ENCODE results near the gene SSH3. TPM values are rescaled to one million over a fixed set of nuclear protein-coding genes. Genes with fewer than 3 reads are reported as not detected.

Gene SSH3
- total and polyA plus RNA-seq, 2 of the 8 experiments (the other 6 are each of a cell fraction or from before 2014, with no cell fraction given): 16.9 to 19.8 TPM

DNA sequence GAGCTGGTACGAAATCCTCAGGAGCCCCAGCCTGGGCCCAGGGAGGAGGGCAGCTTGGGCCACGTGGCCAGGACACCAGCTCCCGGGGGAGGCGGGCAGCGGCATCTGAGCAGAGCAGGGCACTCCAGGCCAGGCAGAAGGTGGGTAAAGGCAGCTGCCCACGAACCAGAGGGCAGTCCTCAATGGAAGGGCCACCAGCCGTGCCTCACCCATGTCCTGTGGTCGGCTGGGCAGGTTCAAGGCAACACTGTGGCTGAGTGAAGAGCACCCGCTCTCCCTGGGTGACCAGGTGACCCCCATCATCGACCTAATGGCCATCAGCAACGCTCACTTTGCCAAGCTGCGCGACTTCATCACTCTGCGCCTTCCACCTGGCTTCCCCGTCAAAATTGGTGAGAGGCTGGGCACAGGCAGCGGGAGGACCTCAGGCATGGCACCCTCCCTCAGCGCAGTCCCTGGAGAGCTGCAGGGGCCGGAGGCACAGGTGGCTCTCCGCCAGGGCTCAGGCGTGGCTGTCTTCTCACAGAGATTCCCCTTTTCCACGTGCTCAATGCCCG is 2.5 kb upstream of the SSH3 start:
- TF ChIP-seq SP2 (IDR thresholded peaks at IDR 0.05; ENCODE audit: low read length): no peak
- no peak for TF ChIP-seq CTBP2 (IDR thresholded peaks at IDR 0.05; ENCODE audit: borderline replicate concordance, insufficient read depth, insufficient read length, low read length)
- no peak for TF ChIP-seq TAF1 (IDR thresholded peaks at IDR 0.05; ENCODE audit: low read depth, low read length)
- FAIRE-seq: no peak

More for the DNA sequence above, 2.5 kb upstream of the SSH3 start:
- H3K14ac ChIP-seq (ENCODE audit: insufficient read length): no peak overlapping the region
- peaks cover 0 to 15% (median 7%) of the 10 kb centered on the region in 4 experiments; a peak in 3 of 8 replicates for H3K36me3 ChIP-seq (ENCODE audit: control insufficient read depth in 2 of 4, insufficient read depth in 4 of 4, low read length in 3 of 4)
- ChIA-PET POLR2A (ENCODE audit: partially characterized antibody) (interaction anchor here (0.7 to 9.7 kb wide), 5 partner anchors 11 to 60 kb away, joined by 3 to 106 read pairs (median 10); partner anchors contain the start of gene ANKRD13D), CTCF (ENCODE audit: partially characterized antibody) (interaction anchor here (0.9 to 4.8 kb wide), 8 partner anchors 10 to 248 kb away, joined by 3 to 33 read pairs (median 4); no protein-coding TSS in a partner anchor)
- no peak overlapping the region; a peak in 1 of 4 replicates for H3K4me2 ChIP-seq (ENCODE audit: insufficient read depth in 1 of 2, low read depth in 2 of 2, low read length in 2 of 2)
- no peak overlapping the region for H3K56ac ChIP-seq (replicated peaks; ENCODE audit: insufficient read length, low read depth, low read length)
- H4K20me1 ChIP-seq (replicated peaks in 1 of 2; ENCODE audit: control insufficient read depth in 1 of 2, insufficient read depth in 2 of 2, low read length in 2 of 2): peaks cover 0 to 11% of the 10 kb centered on the region in 2 experiments
- H2BK120ac ChIP-seq (replicated peaks; ENCODE audit: low read depth, low read length): no peak overlapping the region
- H3K27me3 ChIP-seq (replicated peaks in 1 of 4; ENCODE audit: control insufficient read depth in 3 of 4, extremely low read depth in 1 of 4, insufficient read depth in 3 of 4, low read length in 3 of 4): peaks cover 0 to 11% (median 7%) of the 10 kb centered on the region in 4 experiments; a peak in 5 of 7 replicates
- H2BK20ac ChIP-seq (ENCODE audit: low read length): no peak overlapping the region
- no peak overlapping the region for H2BK5ac ChIP-seq (ENCODE audit: low read depth, low read length)
- H3K23ac ChIP-seq (ENCODE audit: insufficient read length): no peak overlapping the region
- H3K18ac ChIP-seq (ENCODE audit: extremely low read depth, low read length): no peak overlapping the region
- H2BK15ac ChIP-seq (ENCODE audit: low read length): no peak overlapping the region
- H3K4me1 ChIP-seq (replicated peaks in 1 of 4; ENCODE audit: control insufficient read depth in 3 of 4, insufficient read depth in 4 of 4, low read length in 3 of 4): peaks cover 0 to 20% (median 16%) of the 10 kb centered on the region in 4 experiments; a peak in 5 of 7 replicates
- no peak overlapping the region for H4K91ac ChIP-seq (replicated peaks; ENCODE audit: insufficient read length, low read length)
- H2AK5ac ChIP-seq (ENCODE audit: low read depth, low read length): no peak overlapping the region
- no peak overlapping the region for H2BK12ac ChIP-seq (ENCODE audit: low read depth, low read length)
- H2AFZ ChIP-seq (ENCODE audit: low read length): no peak overlapping the region
- no peaks in the 10 kb centered on the region for H3K79me2 ChIP-seq (ENCODE audit: control insufficient read depth in 1 of 2, insufficient read depth in 2 of 2, low read length in 2 of 2)
- H3K23me2 ChIP-seq (ENCODE audit: low read depth, low read length): peaks cover 19% of the 10 kb centered on the region; the same call in 1 of the 2 replicates
- no peaks in the 10 kb centered on the region; a peak in 1 of 4 replicates for H3K9me3 ChIP-seq (ENCODE audit: insufficient read depth in 2 of 2, low read depth in 1 of 2, low read length in 1 of 2)
- 94% methylated on average over 22 of the region's 22 CpGs; no CpG with 5 or more reads in 1 of the 2 experiments for WGBS, 2 experiments (ENCODE audit: extremely low coverage in 1 of 2, insufficient coverage in 1 of 2, insufficient read length in 1 of 2, insufficient replicate concordance in 2 of 2, low coverage in 1 of 2, low lambda C conversion rate in 2 of 2, missing lambda C conversion rate in 1 of 2)
- no peak overlapping the region for H4K8ac ChIP-seq (ENCODE audit: extremely low read depth, insufficient read depth, low read length)
- no peak overlapping the region for H3K4ac ChIP-seq (replicated peaks; ENCODE audit: insufficient read length, low read depth, low read length)
- no peak for DNase-seq (ENCODE audit: low read depth in 1 of 2, low spot score in 2 of 2)
- no peak overlapping the region for H3K27ac ChIP-seq (ENCODE audit: low read depth, low read length)
- H3K79me1 ChIP-seq (ENCODE audit: low read depth, low read length): no peaks in the 10 kb centered on the region; the same call in 1 of the 2 replicates
- no peak overlapping the region for H3K9ac ChIP-seq (replicated peaks in 1 of 4; ENCODE audit: extremely low read depth in 1 of 4, low read depth in 3 of 4, low read length in 3 of 4)
- no peak overlapping the region for H3K4me3 ChIP-seq (ENCODE audit: extremely low read depth in 1 of 4, insufficient read depth in 2 of 4, low read depth in 3 of 4, low read length in 4 of 4)
- no peak overlapping the region for H4K5ac ChIP-seq (ENCODE audit: insufficient read length, low read depth, low read length)
